HG03342 (cell line): Measurements from ENCODE around the gene STK39.

Experiments
- ATAC-seq: cut with Tn5 transposase; IDR thresholded peaks from one replicate; pipeline ENCODE4 v1.9.1; 2021; ENCODE audit warnings: mild to moderate bottlenecking, moderate library complexity; ENCODE audit not compliant: unreplicated experiment

Gene STK39

GRCh38 chr2:168165985-168166901 is 81.2 kb downstream of the STK39 start:
- no peak for ATAC-seq

- ATAC-seq = no peak
Observed at GRCh38 chr2:168165397-168165796, 82.0 kb downstream of the STK39 start.

GRCh38 chr2:168160897-168161296 is 86.5 kb downstream of the STK39 start:
- ATAC-seq = peak; percentile 65

GRCh38 chr2:168159754-168160585 is 87.4 kb downstream of the STK39 start:
- ATAC-seq = no peak

GRCh38 chr2:168158586-168158985 is 88.8 kb downstream of the STK39 start:
- ATAC-seq = no peak

GRCh38 chr2:168157926-168158325 is 89.5 kb downstream of the STK39 start:
- ATAC-seq = no peak

GRCh38 chr2:168157070-168157469 is 90.3 kb downstream of the STK39 start:
- ATAC-seq = no peak

GRCh38 chr2:168156661-168157060 is 90.7 kb downstream of the STK39 start:
- ATAC-seq = no peak

GRCh38 chr2:168155680-168156079 is 91.7 kb downstream of the STK39 start:
- ATAC-seq = no peak

GRCh38 chr2:168155046-168155445 is 92.3 kb downstream of the STK39 start:
- ATAC-seq = no peak

- no peak for ATAC-seq
Observed at GRCh38 chr2:168152902-168153530, 94.4 kb downstream of the STK39 start.

- ATAC-seq = no peak
Observed at GRCh38 chr2:168149986-168150385, 97.4 kb downstream of the STK39 start.

- ATAC-seq = no peak
Observed at GRCh38 chr2:168149150-168149974, 98.0 kb downstream of the STK39 start.

- ATAC-seq = no peak
Observed at GRCh38 chr2:168147830-168148794, 99.3 kb downstream of the STK39 start.

- ATAC-seq = no peak
Observed at GRCh38 chr2:168146892-168147810, 100.2 kb downstream of the STK39 start.

GRCh38 chr2:168145426-168146310 is 101.7 kb downstream of the STK39 start:
- no peak for ATAC-seq

- no peak for ATAC-seq
Observed at GRCh38 chr2:168145011-168145410, 102.4 kb downstream of the STK39 start.
